AG04450 (cell line): ENCODE data around the gene MAPK8IP1. TPM values are rescaled to one million over a fixed set of nuclear protein-coding genes. Genes with fewer than 3 reads are reported as not detected.

Source experiments
- CTCF ChIA-PET: fragments of 300-600, 350-600 bp; formaldehyde crosslinking; extraction: SDS; loops from one replicate; lab custom pipeline; 2022; ENCODE audit warnings: antibody characterized with exemption, inconsistent platforms; lab: Charles Lee
- POLR2A ChIA-PET: fragments of 350-600 bp; formaldehyde crosslinking; extraction: SDS; loops from one replicate; lab custom pipeline; 2021; ENCODE audit warnings: antibody characterized with exemption, inconsistent platforms; lab: Yijun Ruan, JAX
- DNase-seq: peaks from one replicate; pipeline ENCODE4 v3.0.0-alpha.2; 2011; ENCODE audit warnings: low read depth, low spot score
- H3K27ac ChIP-seq: one replicate; pipeline ENCODE4 v1.5.1; 2012; ENCODE audit warnings: low read depth, low read length, control low read depth
- H3K27me3 ChIP-seq: one replicate; pipeline ENCODE4 v1.6.0; 2012; ENCODE audit warnings: low read length; ENCODE audit not compliant: control insufficient read depth, insufficient read depth
- H3K4me3 ChIP-seq: 2 replicates; pipeline ENCODE4 v1.5.1; 2011; ENCODE audit warnings: mild to moderate bottlenecking, low read depth, low read length, control low read depth
- H3K9me3 ChIP-seq: 2 replicates; pipeline ENCODE4 v1.5.1; 2012; ENCODE audit warnings: low read length; ENCODE audit not compliant: control insufficient read depth, insufficient read depth
- polyA plus RNA-seq: library from polyadenylated mRNA; depleted of rRNA; stranded (reverse); fragments of >200 nt; gene quantifications from 2 replicates; pipeline ENCODE4 v1.2.3, GENCODE V29; 2011
- TF ChIP-seq, protein P1 (sequence below): IDR thresholded peaks from 2 replicates; pipeline ENCODE4 v1.5.1; 2011; ENCODE audit warnings: low read depth, low read length, control low read depth, inconsistent platforms

Gene MAPK8IP1
- polyA plus RNA-seq, 1 experiment = 5.6 TPM

DNA sequence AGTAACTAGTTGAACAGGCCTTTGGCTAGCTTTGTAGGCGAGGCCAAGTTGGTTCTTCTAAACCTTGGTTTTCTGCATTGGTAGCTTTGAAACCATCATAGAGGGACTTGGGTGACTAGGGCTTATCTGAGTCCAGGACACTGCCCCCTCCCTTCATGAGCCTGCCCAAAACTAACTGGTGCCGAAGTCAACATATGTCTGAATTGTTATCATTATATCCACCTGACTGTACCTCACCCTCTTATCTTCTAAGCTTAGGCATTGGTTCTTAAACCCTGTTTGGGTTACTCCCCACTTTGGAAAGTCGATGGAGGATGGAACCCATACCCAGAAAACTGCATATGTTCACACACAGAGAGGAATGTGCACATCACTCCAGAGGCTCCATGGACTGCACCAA, 7.6 kb upstream of the MAPK8IP1 start:
- H3K9me3 ChIP-seq = no peaks in the 10 kb centered on the region
- no peak overlapping the region for H3K27ac ChIP-seq
- H3K27me3 ChIP-seq = no peaks in the 10 kb centered on the region
- no peak overlapping the region for H3K4me3 ChIP-seq
- ChIA-PET POLR2A (no interaction called here), CTCF (no interaction called here)
- TF ChIP-seq, protein P1, sequence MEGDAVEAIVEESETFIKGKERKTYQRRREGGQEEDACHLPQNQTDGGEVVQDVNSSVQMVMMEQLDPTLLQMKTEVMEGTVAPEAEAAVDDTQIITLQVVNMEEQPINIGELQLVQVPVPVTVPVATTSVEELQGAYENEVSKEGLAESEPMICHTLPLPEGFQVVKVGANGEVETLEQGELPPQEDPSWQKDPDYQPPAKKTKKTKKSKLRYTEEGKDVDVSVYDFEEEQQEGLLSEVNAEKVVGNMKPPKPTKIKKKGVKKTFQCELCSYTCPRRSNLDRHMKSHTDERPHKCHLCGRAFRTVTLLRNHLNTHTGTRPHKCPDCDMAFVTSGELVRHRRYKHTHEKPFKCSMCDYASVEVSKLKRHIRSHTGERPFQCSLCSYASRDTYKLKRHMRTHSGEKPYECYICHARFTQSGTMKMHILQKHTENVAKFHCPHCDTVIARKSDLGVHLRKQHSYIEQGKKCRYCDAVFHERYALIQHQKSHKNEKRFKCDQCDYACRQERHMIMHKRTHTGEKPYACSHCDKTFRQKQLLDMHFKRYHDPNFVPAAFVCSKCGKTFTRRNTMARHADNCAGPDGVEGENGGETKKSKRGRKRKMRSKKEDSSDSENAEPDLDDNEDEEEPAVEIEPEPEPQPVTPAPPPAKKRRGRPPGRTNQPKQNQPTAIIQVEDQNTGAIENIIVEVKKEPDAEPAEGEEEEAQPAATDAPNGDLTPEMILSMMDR = no peak
- no peak for DNase-seq

DNA sequence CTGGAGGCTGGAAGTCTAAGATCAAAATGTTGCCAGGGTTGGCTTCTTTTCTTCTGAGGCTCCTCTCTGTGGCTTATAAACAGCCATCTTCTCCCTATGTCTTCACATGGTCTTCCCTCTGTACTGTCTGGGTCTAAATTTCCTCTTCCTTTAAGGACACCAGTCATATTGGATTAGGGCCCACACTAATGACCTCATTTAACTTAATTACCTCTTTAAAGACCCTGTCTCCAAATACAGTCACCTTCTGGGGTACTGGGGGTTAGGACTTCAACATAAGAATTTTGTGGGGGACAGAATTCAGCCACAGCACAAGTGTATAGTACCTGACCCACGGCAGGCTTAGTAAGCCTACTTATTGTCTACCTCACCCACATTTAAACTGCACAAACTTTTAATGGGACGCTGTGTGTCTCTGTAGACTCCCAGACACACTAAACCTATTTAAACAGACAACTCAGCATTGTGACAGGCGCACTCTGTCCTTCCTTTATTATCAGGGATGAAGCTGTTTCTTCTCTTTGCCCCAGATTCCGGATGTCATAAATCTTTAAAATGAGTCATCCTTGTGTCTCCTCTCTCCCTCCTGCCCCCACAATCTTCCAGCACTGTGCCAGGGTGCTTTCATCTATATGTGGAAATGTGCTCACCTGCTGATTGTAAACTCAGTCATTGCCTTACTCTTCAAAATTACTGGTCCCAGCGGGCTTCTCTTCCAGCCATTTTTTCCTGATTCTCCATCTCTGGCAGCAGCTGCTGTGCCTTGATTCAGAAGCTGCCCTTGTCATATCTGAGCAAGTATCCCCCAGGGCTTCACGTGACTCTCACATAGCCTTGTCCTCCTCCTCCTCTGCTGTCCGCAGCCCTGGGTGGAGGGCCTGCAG, 5.4 kb upstream of the MAPK8IP1 start:
- H3K27me3 ChIP-seq = no peaks in the 10 kb centered on the region
- H3K4me3 ChIP-seq = no peak overlapping the region
- CTCF ChIA-PET = interaction anchor here (1.0 kb wide), 1 partner anchor 21 kb away, joined by 3 read pairs; no protein-coding TSS in a partner anchor
- DNase-seq = no peak
- no peak overlapping the region for H3K27ac ChIP-seq
- POLR2A ChIA-PET = no interaction called here
- TF ChIP-seq, protein P1 = no peak
- no peaks in the 10 kb centered on the region for H3K9me3 ChIP-seq

DNA sequence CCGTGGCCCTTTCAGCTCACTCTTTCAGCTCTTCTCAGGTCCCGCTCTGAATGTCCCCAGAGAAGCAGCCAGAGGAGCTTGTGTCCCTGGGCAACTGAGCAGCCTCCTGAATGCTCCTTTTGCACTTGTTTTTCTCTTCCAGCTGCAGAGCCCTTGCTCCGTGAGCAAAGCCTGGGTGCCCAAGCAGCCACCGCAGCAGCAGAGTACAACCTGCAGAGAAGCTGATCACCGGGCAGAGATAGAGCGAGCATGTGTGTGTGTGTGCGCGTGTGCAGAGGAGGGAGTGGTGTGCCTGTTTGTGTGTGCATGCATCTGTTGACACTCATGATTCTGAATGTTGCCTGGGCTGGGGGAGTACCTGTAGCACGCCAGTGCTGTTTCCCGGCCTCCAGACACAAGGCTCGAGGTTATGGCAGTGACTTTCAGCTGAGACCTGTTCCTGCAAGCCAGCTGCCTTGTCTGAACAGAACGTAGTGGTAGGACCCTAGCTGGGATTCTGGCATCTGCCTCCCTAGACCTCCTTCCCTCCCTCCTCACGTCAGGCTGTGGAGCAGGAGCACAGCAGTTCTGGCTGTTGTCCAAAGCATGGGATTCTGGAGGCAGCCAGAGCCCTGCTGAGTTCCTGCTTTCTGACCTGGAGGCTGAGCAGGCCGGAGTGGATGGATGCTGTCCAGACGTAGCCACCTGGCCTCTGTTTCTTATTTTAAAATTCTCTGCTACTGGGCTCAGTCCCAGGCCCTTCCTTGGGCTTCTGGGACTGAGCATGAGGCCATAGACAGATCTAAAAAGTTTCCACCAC, 4.5 kb upstream of the MAPK8IP1 start:
- Histone ChIP-seq H3K27ac (no peak overlapping the region), H3K27me3 (peaks cover 2% of the 10 kb centered on the region), H3K9me3 (no peaks in the 10 kb centered on the region; the same call in 1 of the 2 replicates), H3K4me3 (no peak overlapping the region)
- no peak for DNase-seq
- CTCF ChIA-PET = interaction anchor here (1.0 kb wide), 1 partner anchor 20 kb away, joined by 3 read pairs; no protein-coding TSS in a partner anchor
- TF ChIP-seq, protein P1 = no peak
- POLR2A ChIA-PET = no interaction called here

DNA sequence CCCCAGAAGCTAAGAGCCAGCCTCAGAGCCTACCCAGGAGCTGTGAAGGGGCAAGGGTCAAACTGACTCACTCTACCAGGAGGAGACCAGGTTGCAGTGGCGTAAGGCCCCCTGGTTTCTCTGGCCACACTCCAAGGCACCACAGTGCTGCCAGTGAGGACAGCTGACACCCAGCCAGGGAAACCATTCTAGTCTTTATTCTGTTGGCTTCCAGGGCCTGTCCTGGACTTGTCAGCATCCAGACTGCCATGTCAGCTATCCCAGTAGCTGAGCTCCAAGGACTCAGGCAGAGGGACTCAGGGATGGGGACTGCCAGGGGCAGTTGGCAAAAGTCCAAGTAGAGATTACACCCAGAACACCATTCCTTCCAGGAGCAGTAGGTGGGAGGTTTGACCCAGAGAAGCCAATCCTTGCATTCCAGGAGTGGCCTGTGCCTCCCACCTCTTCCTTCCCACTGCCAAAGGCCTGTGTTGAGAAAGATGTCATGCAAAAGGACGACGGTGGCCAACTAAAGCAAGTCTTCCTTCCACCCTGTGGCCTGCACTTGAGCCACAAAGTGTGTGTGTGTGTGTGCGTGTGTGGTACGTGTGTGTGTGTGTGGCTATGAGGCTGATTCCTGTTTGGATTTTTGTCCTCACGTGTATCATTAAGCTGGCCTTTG, 3.6 kb upstream of the MAPK8IP1 start:
- H3K9me3 ChIP-seq = no peaks in the 10 kb centered on the region; the same call in 1 of the 2 replicates
- TF ChIP-seq, protein P1 = no peak
- H3K27ac ChIP-seq = no peak overlapping the region
- CTCF ChIA-PET = interaction anchor here (3.2 kb wide), 1 partner anchor 9 kb away, joined by 11 read pairs; no protein-coding TSS in a partner anchor
- H3K4me3 ChIP-seq = no peak overlapping the region
- H3K27me3 ChIP-seq = peaks cover 9% of the 10 kb centered on the region
- no peak for DNase-seq
- POLR2A ChIA-PET = interaction anchor here (0.6 kb wide), 1 partner anchor 8 kb away, joined by 3 read pairs; no protein-coding TSS in a partner anchor
